NCI-H510A treated with DMSO at 0.1 percent for 48 hours (cell line): ENCODE results near the gene EMX1.

Experiments
- DNase-seq: peaks from one replicate; lab custom pipeline; 2025; lab: John Stamatoyannopoulos, UW

Gene EMX1

DNA sequence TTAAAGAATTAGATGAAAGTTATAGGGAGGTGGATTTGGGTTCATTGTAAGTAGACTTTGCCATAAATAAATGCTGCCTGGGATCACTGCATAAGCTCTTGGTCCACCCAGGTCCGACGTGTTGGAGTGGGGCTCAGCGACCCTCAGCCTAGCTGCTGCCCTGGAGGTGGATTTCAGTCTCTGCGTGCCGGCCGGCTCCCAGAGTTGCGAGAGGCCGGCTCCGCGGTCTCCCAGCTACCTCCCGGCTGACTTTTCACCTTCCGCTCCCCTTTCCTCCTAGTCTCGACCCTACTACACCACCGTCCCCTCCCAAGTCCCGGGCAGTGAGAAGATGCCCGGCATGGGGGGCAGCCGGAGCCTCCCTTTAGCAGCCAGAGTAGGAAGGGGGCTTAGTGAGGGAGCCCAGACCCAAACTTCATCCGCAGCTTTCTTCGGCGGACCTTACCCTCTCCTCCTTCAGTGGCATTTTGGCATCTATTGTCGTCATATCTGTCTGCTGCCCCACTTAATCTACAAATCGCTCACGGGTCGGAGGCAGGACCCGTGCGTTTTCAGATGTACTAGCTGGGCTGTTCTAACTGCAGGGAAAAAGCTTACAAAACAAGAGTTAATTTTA, 8.1 kb downstream of the EMX1 start:
- DNase-seq, result no peak

DNA sequence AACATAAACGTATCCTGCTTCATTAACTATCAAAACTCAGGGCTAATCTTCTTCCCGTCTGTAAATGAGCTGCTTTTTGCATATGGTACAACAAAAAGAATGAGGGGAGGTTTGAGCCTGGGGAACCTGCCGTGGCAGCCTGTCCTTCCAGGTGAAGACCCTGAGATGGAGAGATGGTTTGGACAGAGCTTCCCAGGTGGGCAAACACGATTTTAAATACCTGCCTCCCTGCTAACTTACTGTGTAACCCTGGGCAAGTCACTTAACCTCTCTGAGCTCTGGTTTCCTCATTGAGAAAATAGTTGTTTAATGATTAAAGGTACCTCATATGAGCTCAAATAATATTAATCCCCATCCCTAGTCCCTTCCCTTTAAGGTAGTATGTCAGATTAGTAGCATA, 9.0 kb downstream of the EMX1 start:
- no peak for DNase-seq

- DNase-seq, result no peak
Measured at GRCh38 chr2:72926811-72927465, 9.6 kb downstream of the EMX1 start.

GRCh38 chr2:72927619-72928550, 10.6 kb downstream of the EMX1 start:
- no peak for DNase-seq

DNA sequence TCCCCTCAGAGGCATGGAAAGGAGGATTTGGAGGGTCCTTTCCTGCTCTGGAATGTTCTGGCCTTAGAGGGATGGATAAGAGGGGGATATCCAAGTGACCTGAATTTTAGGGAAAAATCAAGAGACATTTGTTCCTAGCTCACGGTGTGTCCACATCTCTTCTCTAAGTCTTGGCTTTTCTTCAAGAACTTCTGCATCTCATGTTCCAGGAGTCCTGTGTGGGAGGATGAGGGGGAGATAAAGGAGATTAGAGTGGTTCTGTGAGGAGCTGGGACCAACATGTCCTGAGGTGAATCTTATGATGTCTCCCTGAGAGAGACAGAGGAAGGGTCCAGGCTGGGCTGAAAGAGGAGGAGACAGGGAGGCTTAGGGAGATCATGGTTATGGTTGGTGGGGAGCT, 11.7 kb downstream of the EMX1 start:
- no peak for DNase-seq

GRCh38 chr2:72931280-72931910, 14.1 kb downstream of the EMX1 start:
- no peak for DNase-seq

- no peak for DNase-seq
Measured at GRCh38 chr2:72932045-72932740, 14.9 kb downstream of the EMX1 start.

DNA sequence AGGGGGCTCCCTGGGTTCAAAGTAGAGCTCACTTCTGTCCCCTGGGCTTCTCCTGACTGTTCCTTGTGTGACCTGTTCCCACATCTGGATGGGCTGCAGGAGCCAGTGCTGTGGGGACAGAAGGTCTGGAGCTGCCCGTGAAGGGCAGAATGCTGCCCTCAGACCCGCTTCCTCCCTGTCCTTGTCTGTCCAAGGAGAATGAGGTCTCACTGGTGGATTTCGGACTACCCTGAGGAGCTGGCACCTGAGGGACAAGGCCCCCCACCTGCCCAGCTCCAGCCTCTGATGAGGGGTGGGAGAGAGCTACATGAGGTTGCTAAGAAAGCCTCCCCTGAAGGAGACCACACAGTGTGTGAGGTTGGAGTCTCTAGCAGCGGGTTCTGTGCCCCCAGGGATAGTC, 15.5 kb downstream of the EMX1 start:
- DNase-seq, result no peak

DNA sequence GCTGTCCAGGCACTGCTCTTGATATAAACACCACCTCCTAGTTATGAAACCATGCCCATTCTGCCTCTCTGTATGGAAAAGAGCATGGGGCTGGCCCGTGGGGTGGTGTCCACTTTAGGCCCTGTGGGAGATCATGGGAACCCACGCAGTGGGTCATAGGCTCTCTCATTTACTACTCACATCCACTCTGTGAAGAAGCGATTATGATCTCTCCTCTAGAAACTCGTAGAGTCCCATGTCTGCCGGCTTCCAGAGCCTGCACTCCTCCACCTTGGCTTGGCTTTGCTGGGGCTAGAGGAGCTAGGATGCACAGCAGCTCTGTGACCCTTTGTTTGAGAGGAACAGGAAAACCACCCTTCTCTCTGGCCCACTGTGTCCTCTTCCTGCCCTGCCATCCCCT, 15.9 kb downstream of the EMX1 start:
- no peak for DNase-seq

- DNase-seq, result no peak
Measured at GRCh38 chr2:72933646-72934151, 16.4 kb downstream of the EMX1 start.

DNA sequence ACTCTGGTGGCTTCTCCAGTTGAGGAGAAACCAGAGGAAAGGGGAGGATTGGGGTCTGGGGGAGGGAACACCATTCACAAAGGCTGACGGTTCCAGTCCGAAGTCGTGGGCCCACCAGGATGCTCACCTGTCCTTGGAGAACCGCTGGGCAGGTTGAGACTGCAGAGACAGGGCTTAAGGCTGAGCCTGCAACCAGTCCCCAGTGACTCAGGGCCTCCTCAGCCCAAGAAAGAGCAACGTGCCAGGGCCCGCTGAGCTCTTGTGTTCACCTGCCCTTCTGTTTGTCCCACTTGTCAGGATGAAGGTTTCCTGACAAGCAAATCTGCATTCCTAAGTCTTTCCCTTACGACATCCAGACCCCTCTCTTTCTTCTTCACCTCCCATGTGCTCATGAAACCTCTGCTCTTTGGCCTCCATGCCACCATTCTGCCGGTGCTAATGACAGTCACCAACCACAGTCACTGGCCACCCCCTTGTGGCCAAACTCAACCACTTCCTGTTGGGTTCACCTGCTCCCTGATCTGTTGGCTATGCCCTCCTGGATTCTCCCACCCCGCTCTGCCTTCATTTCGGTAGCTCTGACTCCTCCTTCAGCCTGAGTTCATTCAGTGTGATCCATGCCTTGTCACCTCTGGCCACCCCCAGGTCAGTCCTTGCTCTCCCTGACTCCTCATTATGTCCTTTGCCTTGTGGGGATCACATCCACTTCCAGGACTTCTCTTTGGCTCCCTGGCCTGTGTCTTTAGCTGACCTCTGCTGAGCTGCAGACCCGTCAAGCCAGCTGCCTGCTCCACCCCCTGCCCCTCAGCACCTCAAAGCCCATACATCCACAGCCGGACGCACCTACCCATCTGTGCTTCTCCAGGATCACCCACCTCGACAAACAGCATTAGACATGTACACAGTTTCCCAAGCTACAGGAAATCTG, 17.6 kb downstream of the EMX1 start:
- DNase-seq, result peak; percentile 16

DNA sequence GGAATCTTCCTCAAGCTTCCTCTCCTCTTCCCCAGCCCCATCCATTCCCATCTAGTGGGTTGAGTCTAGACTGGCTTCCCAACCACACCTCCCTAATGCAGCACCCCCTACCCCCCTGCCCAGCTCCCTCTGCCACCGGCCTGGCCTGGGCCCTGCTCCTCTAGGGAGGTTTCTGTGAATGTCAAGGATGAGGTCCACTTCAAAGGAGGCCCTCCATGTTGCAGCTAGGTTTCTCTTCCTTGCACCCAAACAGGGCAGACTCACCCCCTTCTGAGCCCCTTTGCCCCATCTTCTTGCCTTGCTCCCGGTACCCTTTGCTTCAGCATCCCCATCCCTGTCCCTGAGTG, 18.3 kb downstream of the EMX1 start:
- DNase-seq, result no peak

DNA sequence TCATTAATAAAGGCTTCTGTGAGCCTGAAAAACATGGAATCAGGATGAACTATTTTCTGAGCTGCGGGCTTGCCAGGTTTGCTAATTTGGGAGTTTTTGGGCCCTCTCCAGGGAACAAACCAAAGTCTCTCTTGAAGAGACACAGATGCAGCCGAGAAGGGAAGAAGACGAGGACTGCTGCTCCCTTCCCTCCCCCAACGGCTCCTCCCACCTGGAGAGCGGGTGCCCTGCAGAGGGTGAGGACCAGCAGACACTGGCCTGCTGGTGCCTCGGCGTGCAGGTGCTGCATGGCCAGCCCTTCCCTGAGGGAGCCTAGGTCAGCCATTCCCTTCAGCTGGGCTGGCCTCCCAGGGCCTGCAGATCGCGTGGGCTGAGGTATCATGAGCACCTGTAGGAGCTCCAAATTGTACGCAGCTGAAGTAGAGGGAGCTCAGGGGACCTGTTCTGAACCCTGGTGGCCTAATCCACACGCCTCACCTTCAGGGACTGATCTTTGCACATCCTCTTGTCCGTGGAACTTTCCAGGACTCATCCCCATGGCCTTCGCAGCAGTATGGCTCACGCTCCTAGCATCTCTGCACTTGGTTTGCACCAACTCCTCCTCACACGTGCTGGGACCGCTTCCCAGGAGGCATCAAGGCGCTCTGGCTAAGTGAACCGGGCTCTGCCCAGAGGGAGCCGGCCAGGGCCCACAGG, 19.5 kb downstream of the EMX1 start:
- DNase-seq, result no peak

DNA sequence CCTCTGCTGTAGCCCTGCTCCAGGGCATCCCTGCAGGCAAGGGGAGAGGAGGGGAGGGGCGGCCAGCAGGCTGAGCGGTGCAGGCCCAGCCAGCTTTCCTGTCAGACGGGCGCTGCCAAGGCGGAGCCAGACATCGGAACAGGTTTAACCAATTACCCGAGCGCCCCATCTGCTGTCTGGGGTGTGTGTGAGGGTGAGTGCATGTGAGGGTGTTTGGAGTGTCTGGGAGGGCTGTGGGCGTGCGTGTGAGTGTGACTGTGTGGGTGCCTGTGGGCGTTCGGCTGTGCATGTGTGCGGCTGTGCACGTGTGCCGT, 20.0 kb downstream of the EMX1 start:
- peak; percentile 28 for DNase-seq

GRCh38 chr2:72938455-72938854, 21.1 kb downstream of the EMX1 start:
- no peak for DNase-seq

GRCh38 chr2:72940361-72940760, 23.0 kb downstream of the EMX1 start:
- no peak for DNase-seq

- no peak for DNase-seq
Measured at GRCh38 chr2:72940786-72941185, 23.5 kb downstream of the EMX1 start.

DNA sequence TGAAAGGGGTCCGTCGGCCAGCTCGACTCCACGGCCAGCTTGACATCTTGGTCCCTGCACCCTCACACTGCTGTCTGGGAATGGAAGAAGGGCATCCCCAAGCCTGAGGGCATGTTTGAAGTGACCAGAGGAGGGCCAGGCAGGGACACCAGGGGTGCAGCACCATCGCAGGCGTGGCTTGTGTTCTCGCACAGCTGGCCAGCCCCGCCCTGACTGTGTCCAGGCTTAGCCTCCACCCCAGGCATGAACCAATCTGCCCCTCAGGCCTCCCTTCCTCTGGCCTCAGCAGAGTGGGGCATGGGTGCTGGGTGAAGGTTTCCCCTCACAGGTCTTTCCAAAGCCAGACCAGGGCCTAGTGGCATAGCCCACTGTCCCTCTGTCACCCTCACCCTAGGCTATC, 25.0 kb downstream of the EMX1 start:
- DNase-seq, result no peak

DNA sequence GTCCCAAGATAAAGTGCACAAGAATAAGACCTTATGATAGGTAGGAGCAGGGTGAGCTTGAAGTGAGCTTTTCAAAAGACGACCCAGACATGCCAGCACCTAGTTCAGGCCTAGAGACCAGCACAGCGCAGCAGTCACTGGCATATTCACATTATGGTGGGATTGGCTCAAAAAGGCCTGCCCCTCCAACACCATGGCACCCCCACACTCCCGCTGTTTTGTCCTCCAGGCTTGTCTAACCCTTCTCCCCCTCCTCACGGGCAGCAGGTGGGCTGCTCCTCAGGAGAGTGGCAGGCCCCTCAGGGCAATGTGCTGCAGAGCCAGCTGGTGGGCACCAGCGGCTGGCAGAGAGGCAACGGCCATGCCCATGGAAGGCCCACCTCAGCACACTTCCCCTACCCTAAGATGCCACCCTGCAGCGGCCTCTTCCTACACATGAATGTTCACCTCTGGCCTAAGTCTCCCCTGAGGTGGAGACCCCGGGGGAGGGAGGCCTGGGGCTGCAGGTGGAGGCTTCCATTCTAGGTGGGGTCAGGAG, 25.6 kb downstream of the EMX1 start:
- no peak for DNase-seq
